ENCODE data around the gene CDK19.

CDK19 gene

GRCh38 chr6:110635096-110635495 is 180.2 kb downstream of the CDK19 start:
- H3K27me3 Mint-ChIP-seq: no peaks in the 10 kb centered on the region
- no peak for DNase-seq
- no peaks in the 10 kb centered on the region for H3K9me3 Mint-ChIP-seq
- H3K4me1 Mint-ChIP-seq: no peaks in the 10 kb centered on the region
- peaks cover 7% of the 10 kb centered on the region for H3K36me3 Mint-ChIP-seq
- no peak overlapping the region for H3K27ac Mint-ChIP-seq
- CTCF ChIA-PET: no interaction called here
- no peak overlapping the region for H3K4me3 Mint-ChIP-seq

GRCh38 chr6:110633731-110634213 is 181.5 kb downstream of the CDK19 start:
- Mint-ChIP-seq H3K36me3 (peaks cover 5% of the 10 kb centered on the region), H3K27me3 (no peaks in the 10 kb centered on the region), H3K4me3 (no peak overlapping the region), H3K27ac (no peak overlapping the region), H3K9me3 (no peaks in the 10 kb centered on the region), H3K4me1 (no peaks in the 10 kb centered on the region)
- DNase-seq: no peak
- CTCF ChIA-PET: interaction anchor here (0.6 kb wide), 2 partner anchors 85 to 97 kb away, joined by 3 read pairs; no protein-coding TSS in a partner anchor

GRCh38 chr6:110629153-110629552 is 186.1 kb downstream of the CDK19 start:
- no peaks in the 10 kb centered on the region for H3K27me3 Mint-ChIP-seq
- CTCF ChIA-PET: no interaction called here
- no peaks in the 10 kb centered on the region for H3K4me1 Mint-ChIP-seq
- no peak for DNase-seq
- peak overlapping the region; percentile 39 for H3K27ac Mint-ChIP-seq
- no peaks in the 10 kb centered on the region for H3K9me3 Mint-ChIP-seq
- H3K4me3 Mint-ChIP-seq: no peak overlapping the region
- H3K36me3 Mint-ChIP-seq: peaks cover 2% of the 10 kb centered on the region

GRCh38 chr6:110628330-110628729 is 186.9 kb downstream of the CDK19 start:
- CTCF ChIA-PET: no interaction called here
- no peak overlapping the region for H3K4me3 Mint-ChIP-seq
- peaks cover 2% of the 10 kb centered on the region for H3K36me3 Mint-ChIP-seq
- no peaks in the 10 kb centered on the region for H3K27me3 Mint-ChIP-seq
- H3K27ac Mint-ChIP-seq: no peak overlapping the region
- H3K4me1 Mint-ChIP-seq: no peaks in the 10 kb centered on the region
- no peak for DNase-seq
- H3K9me3 Mint-ChIP-seq: no peaks in the 10 kb centered on the region

- H3K36me3 Mint-ChIP-seq: peaks cover 10% of the 10 kb centered on the region
- no peak overlapping the region for H3K4me3 Mint-ChIP-seq
- no peak overlapping the region for H3K27ac Mint-ChIP-seq
- no peaks in the 10 kb centered on the region for H3K27me3 Mint-ChIP-seq
- no peaks in the 10 kb centered on the region for H3K4me1 Mint-ChIP-seq
- CTCF ChIA-PET: no interaction called here
- no peak for DNase-seq
- H3K9me3 Mint-ChIP-seq: no peaks in the 10 kb centered on the region
Observed at GRCh38 chr6:110626442-110626841, 188.8 kb downstream of the CDK19 start.

GRCh38 chr6:110625883-110626282 is 189.4 kb downstream of the CDK19 start:
- peaks cover 13% of the 10 kb centered on the region for H3K36me3 Mint-ChIP-seq
- H3K4me3 Mint-ChIP-seq: no peak overlapping the region
- no peaks in the 10 kb centered on the region for H3K9me3 Mint-ChIP-seq
- no peak for DNase-seq
- H3K4me1 Mint-ChIP-seq: no peaks in the 10 kb centered on the region
- H3K27me3 Mint-ChIP-seq: no peaks in the 10 kb centered on the region
- CTCF ChIA-PET: no interaction called here
- no peak overlapping the region for H3K27ac Mint-ChIP-seq

- no peak for DNase-seq
- CTCF ChIA-PET: interaction anchor here (0.6 kb wide), 1 partner anchor 97 kb away, joined by 3 read pairs; no protein-coding TSS in a partner anchor
- H3K4me3 Mint-ChIP-seq: no peak overlapping the region
- H3K4me1 Mint-ChIP-seq: peaks cover 6% of the 10 kb centered on the region
- H3K27me3 Mint-ChIP-seq: no peaks in the 10 kb centered on the region
- no peaks in the 10 kb centered on the region for H3K9me3 Mint-ChIP-seq
- peaks cover 27% of the 10 kb centered on the region for H3K36me3 Mint-ChIP-seq
- no peak overlapping the region for H3K27ac Mint-ChIP-seq
Observed at GRCh38 chr6:110622912-110623578, 192.2 kb downstream of the CDK19 start.

GRCh38 chr6:110621061-110621460 is 194.2 kb downstream of the CDK19 start:
- CTCF ChIA-PET: no interaction called here
- Mint-ChIP-seq H3K27ac (no peak overlapping the region), H3K36me3 (peaks cover 32% of the 10 kb centered on the region), H3K9me3 (no peaks in the 10 kb centered on the region), H3K27me3 (no peaks in the 10 kb centered on the region), H3K4me3 (no peak overlapping the region), H3K4me1 (peaks cover 9% of the 10 kb centered on the region)
- no peak for DNase-seq

- no peak overlapping the region for H3K27ac Mint-ChIP-seq
- H3K4me3 Mint-ChIP-seq: no peak overlapping the region
- no peak for DNase-seq
- peaks cover 9% of the 10 kb centered on the region for H3K4me1 Mint-ChIP-seq
- no peaks in the 10 kb centered on the region for H3K27me3 Mint-ChIP-seq
- no peaks in the 10 kb centered on the region for H3K9me3 Mint-ChIP-seq
- H3K36me3 Mint-ChIP-seq: peaks cover 32% of the 10 kb centered on the region
- CTCF ChIA-PET: interaction anchor here (1.3 kb wide), 1 partner anchor 11 kb away, joined by 3 read pairs; no protein-coding TSS in a partner anchor
Observed at GRCh38 chr6:110620065-110620464, 195.2 kb downstream of the CDK19 start.

GRCh38 chr6:110619275-110619908 is 195.9 kb downstream of the CDK19 start:
- DNase-seq: no peak
- no peaks in the 10 kb centered on the region for H3K9me3 Mint-ChIP-seq
- H3K36me3 Mint-ChIP-seq: peaks cover 34% of the 10 kb centered on the region
- H3K4me1 Mint-ChIP-seq: peaks cover 9% of the 10 kb centered on the region
- CTCF ChIA-PET: interaction anchor here (1.3 kb wide), 1 partner anchor 12 kb away, joined by 3 read pairs; no protein-coding TSS in a partner anchor
- H3K4me3 Mint-ChIP-seq: no peak overlapping the region
- no peak overlapping the region for H3K27ac Mint-ChIP-seq
- H3K27me3 Mint-ChIP-seq: no peaks in the 10 kb centered on the region

- peaks cover 38% of the 10 kb centered on the region for H3K36me3 Mint-ChIP-seq
- no peaks in the 10 kb centered on the region for H3K9me3 Mint-ChIP-seq
- DNase-seq: no peak
- H3K4me1 Mint-ChIP-seq: peaks cover 9% of the 10 kb centered on the region
- CTCF ChIA-PET: no interaction called here
- H3K4me3 Mint-ChIP-seq: no peak overlapping the region
- no peaks in the 10 kb centered on the region for H3K27me3 Mint-ChIP-seq
- H3K27ac Mint-ChIP-seq: no peak overlapping the region
Observed at GRCh38 chr6:110618591-110619267, 196.5 kb downstream of the CDK19 start.

- Mint-ChIP-seq H3K27me3 (no peaks in the 10 kb centered on the region), H3K36me3 (peaks cover 34% of the 10 kb centered on the region), H3K4me1 (peaks cover 9% of the 10 kb centered on the region), H3K9me3 (no peaks in the 10 kb centered on the region), H3K27ac (no peak overlapping the region), H3K4me3 (no peak overlapping the region)
- no peak for DNase-seq
- CTCF ChIA-PET: no interaction called here
Observed at GRCh38 chr6:110617057-110617456, 198.2 kb downstream of the CDK19 start.

GRCh38 chr6:110615722-110616121 is 199.5 kb downstream of the CDK19 start:
- CTCF ChIA-PET: no interaction called here
- H3K27ac Mint-ChIP-seq: no peak overlapping the region
- peaks cover 25% of the 10 kb centered on the region for H3K36me3 Mint-ChIP-seq
- H3K9me3 Mint-ChIP-seq: no peaks in the 10 kb centered on the region
- H3K4me3 Mint-ChIP-seq: no peak overlapping the region
- H3K27me3 Mint-ChIP-seq: no peaks in the 10 kb centered on the region
- DNase-seq: no peak
- peaks cover 9% of the 10 kb centered on the region for H3K4me1 Mint-ChIP-seq

GRCh38 chr6:110614586-110614985 is 200.7 kb downstream of the CDK19 start:
- Mint-ChIP-seq H3K27me3 (no peaks in the 10 kb centered on the region), H3K9me3 (no peaks in the 10 kb centered on the region), H3K4me3 (no peak overlapping the region), H3K27ac (no peak overlapping the region), H3K36me3 (peaks cover 20% of the 10 kb centered on the region), H3K4me1 (peaks cover 9% of the 10 kb centered on the region)
- CTCF ChIA-PET: no interaction called here
- DNase-seq: no peak

GRCh38 chr6:110614106-110614505 is 201.2 kb downstream of the CDK19 start:
- no peak for DNase-seq
- H3K27ac Mint-ChIP-seq: no peak overlapping the region

More at GRCh38 chr6:110614106-110614505, 201.2 kb downstream of the CDK19 start:
- Mint-ChIP-seq H3K4me3 (no peak overlapping the region), H3K4me1 (peaks cover 9% of the 10 kb centered on the region), H3K27me3 (no peaks in the 10 kb centered on the region), H3K36me3 (peaks cover 20% of the 10 kb centered on the region), H3K9me3 (no peaks in the 10 kb centered on the region)
- CTCF ChIA-PET: no interaction called here

Data from activated naive CD4-positive, alpha-beta T cell treated with anti-CD3 and anti-CD28 coated beads, Interleukin-2, amount 10 ng/mL, durations not matched to agents 7 days and 5 days (primary cell).